Prostate gland (tissue), 2 donors: Measurements from ENCODE around the gene ABCF2. TPM values are rescaled to one million over a fixed set of nuclear protein-coding genes. Genes with fewer than 3 reads are reported as not detected.

ENCODE experiments used
- DNase-seq: peaks from one replicate; pipeline ENCODE4 v3.0.0-alpha.2; 2019; ENCODE audit warnings: low spot score
- H3K27ac ChIP-seq, 2 donors: fragments of 200-600 bp; sonication (generic); 2 replicates each; pipeline ENCODE4 v1.5.1; 2017 to 2019
- H3K27me3 ChIP-seq: fragments of 200-600 bp; sonication (generic); replicated peaks from 2 replicates; pipeline ENCODE4 v1.5.1; 2019; ENCODE audit not compliant: insufficient read depth
- H3K36me3 ChIP-seq, 2 donors: fragments of 200-600 bp; sonication (generic); 1 replicate in 1 of 2; 2 replicates in 1 of 2; pipeline versions ENCODE4 v1.5.1 to v1.8.1; 2017 to 2019
- H3K4me1 ChIP-seq: fragments of 200-600 bp; sonication (generic); replicated peaks from 2 replicates; pipeline ENCODE4 v1.5.1; 2019
- H3K4me3 ChIP-seq, 2 donors: fragments of 200-600 bp; sonication (generic); 2 replicates each; pipeline ENCODE4 v1.5.1; 2017 to 2019
- H3K9me3 ChIP-seq: fragments of 200-600 bp; sonication (generic); 2 replicates; pipeline ENCODE4 v1.5.1; 2017
- POLR2A ChIP-seq: fragments of 450-650 bp; IDR thresholded peaks from one replicate; pipeline ENCODE4 v1.6.1; 2016; ENCODE audit warnings: antibody characterized with exemption, mild to moderate bottlenecking
- POLR2AphosphoS5 ChIP-seq: sonication (generic); formaldehyde crosslinking; IDR thresholded peaks from one replicate; pipeline ENCODE4 v1.6.1; 2017; ENCODE audit warnings: antibody characterized with exemption
- WGBS: methylation state at CpG from one replicate; pipeline ENCODE4 v1.1.5; 2018; 5-methylcytosine and 5-hydroxymethylcytosine counted together
- intact Hi-C: fragments of 100-400 bp; cut with DNase I; formaldehyde crosslinking; loops from one replicate; pipeline ENCODE4 v1.14.2; 2022
- total RNA-seq, 2 donors: library from RNA; depleted of rRNA; stranded (reverse); fragments of >200 nt; gene quantifications; one replicate each; pipeline ENCODE4 v1.1.0, GENCODE V29; 2016
- TF ChIP-seq, protein P1 (sequence below), 4 experiments: fragments of 200-600 bp in 2 of 4; fragments of 450-650 bp in 2 of 4; sonication (generic) in 2 of 4; IDR thresholded peaks; 1 replicate in 3 of 4; 2 replicates in 1 of 4; pipeline ENCODE4 v1.5.1; 2016 to 2019; ENCODE audit warnings: antibody characterized with exemption in 4 of 4, mild to moderate bottlenecking in 2 of 4, moderate library complexity in 2 of 4

The ABCF2 gene
- total RNA-seq, 2 donors from 2014 or later = 23.3 to 33.3 TPM

- no peaks in the 10 kb centered on the region for H3K36me3 ChIP-seq
- 76% methylated on average over 20 of the region's 22 CpGs for whole genome bisulfite sequencing
- H3K9me3 ChIP-seq = no peaks in the 10 kb centered on the region
- intact Hi-C loops = no loop called here
- no peaks in the 10 kb centered on the region for H3K4me1 ChIP-seq
- no peaks in the 10 kb centered on the region for H3K27me3 ChIP-seq
- TF ChIP-seq POLR2AphosphoS5 = no peak
- TF ChIP-seq, protein P1, sequence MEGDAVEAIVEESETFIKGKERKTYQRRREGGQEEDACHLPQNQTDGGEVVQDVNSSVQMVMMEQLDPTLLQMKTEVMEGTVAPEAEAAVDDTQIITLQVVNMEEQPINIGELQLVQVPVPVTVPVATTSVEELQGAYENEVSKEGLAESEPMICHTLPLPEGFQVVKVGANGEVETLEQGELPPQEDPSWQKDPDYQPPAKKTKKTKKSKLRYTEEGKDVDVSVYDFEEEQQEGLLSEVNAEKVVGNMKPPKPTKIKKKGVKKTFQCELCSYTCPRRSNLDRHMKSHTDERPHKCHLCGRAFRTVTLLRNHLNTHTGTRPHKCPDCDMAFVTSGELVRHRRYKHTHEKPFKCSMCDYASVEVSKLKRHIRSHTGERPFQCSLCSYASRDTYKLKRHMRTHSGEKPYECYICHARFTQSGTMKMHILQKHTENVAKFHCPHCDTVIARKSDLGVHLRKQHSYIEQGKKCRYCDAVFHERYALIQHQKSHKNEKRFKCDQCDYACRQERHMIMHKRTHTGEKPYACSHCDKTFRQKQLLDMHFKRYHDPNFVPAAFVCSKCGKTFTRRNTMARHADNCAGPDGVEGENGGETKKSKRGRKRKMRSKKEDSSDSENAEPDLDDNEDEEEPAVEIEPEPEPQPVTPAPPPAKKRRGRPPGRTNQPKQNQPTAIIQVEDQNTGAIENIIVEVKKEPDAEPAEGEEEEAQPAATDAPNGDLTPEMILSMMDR (IDR thresholded peaks at IDR 0.05) = no peak
- TF ChIP-seq POLR2A = no peak
- DNase-seq = no peak
- H3K27ac ChIP-seq = no peak overlapping the region
- no peak overlapping the region for H3K4me3 ChIP-seq
Measured at GRCh38 chr7:151187409-151188251, 39.4 kb downstream of the ABCF2 start.

GRCh38 chr7:151186640-151187408 lies 40.2 kb downstream of the ABCF2 start, which contains the start of gene ASB10:
TSS of gene ASB10 (minus strand) at chr7:151187250. CDS start at chr7:151187130, 120 bp downstream.
- no peaks in the 10 kb centered on the region for H3K4me1 ChIP-seq
- DNase-seq = no peak
- H3K27me3 ChIP-seq = no peaks in the 10 kb centered on the region
- TF ChIP-seq POLR2AphosphoS5 = no peak
- TF ChIP-seq, protein P1 (IDR thresholded peaks at IDR 0.05) = no peak
- no peak for TF ChIP-seq POLR2A
- 82% methylated on average over 21 of the region's 22 CpGs for WGBS
- no peak within 1 kb of the TSS for H3K4me3 ChIP-seq
- H3K27ac ChIP-seq = no peak within 1 kb of the TSS
- intact Hi-C loops = no loop called here
- no peaks in the 10 kb centered on the region for H3K36me3 ChIP-seq
- no peaks in the 10 kb centered on the region for H3K9me3 ChIP-seq

DNA sequence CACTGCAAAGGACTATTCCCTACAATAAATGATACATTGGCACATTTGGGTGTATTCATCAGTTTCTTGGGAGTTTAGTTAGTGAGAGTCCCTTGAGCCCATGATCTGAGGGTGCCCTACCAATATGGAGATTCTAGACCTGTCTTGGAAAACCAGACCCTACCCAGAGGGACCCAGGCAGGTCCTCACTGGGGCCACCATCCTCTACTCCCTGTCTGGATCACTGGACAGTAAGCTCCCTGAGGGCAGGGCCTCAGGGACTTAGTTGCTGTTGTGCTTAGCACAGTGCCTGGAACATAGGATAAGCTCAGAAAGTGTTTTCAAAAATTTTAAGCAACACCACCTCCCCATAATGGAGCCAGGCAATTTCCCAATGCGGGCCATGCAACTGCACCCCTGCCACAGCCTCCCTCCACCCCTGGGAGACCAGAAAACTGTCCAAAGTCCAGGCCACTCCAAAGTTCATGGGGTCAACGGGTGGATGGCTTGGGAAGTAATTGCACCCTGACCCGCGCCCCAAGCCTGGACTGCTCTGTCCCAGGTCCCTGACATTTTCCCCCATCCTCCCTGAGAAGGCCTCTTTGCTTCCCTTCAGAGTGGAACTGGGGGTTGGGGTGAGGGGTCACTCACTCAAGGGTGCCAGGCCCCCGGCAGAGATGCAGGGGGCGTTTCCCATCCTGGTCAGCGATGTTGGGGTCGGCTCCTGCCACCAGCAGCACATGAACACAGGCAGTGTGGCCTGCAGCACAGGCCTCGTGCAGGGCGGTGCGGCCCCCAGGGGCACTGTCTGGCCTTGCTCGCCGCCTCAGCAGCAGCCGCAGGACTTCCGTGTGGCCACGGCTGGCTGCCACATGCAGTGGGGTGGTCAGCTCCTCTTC lies 41.0 kb downstream of the ABCF2 start:
- H3K4me1 ChIP-seq = no peaks in the 10 kb centered on the region
- H3K36me3 ChIP-seq = no peaks in the 10 kb centered on the region
- H3K9me3 ChIP-seq = no peaks in the 10 kb centered on the region
- no peaks in the 10 kb centered on the region for H3K27me3 ChIP-seq
- no peak overlapping the region for H3K27ac ChIP-seq
- WGBS = 91% methylated on average over 13 of the region's 16 CpGs
- H3K4me3 ChIP-seq = no peak overlapping the region
- DNase-seq = no peak
- TF ChIP-seq, protein P1 (IDR thresholded peaks at IDR 0.05) = no peak
- no peak for TF ChIP-seq POLR2AphosphoS5
- no peak for TF ChIP-seq POLR2A
- intact Hi-C loops = no loop called here

DNA sequence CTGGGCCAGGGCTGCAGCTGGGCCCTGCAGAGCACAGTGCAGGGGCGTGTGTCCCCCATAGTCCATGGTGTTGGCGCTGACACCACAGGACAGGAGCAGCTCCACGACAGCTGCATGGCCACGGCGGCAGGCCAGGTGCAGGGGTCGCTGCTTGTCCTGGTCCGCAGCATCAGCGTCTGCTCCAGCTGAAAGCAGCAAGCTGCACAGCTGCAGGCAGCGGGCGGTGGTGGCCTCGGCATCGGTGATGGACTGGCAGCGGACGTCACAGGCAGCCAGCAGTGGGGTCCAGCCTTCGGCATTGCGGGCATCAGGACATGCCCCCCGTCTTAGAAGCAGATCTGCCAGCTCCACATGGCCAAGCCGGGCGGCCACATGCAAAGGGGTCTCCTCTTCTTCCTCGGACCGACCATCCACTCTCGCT lies 46.0 kb downstream of the ABCF2 start:
- TF ChIP-seq POLR2AphosphoS5 = no peak
- no peak for TF ChIP-seq POLR2A
- TF ChIP-seq, protein P1 (IDR thresholded peaks at IDR 0.05) = no peak
- no peaks in the 10 kb centered on the region for H3K4me1 ChIP-seq
- no peak for DNase-seq
- 87% methylated on average over 20 of the region's 22 CpGs for WGBS
- H3K4me3 ChIP-seq = no peak overlapping the region
- H3K9me3 ChIP-seq = no peaks in the 10 kb centered on the region
- H3K36me3 ChIP-seq = no peaks in the 10 kb centered on the region
- no peak overlapping the region for H3K27ac ChIP-seq
- intact Hi-C loops = no loop called here
- no peaks in the 10 kb centered on the region for H3K27me3 ChIP-seq
